GM21528 (cell line): ENCODE results near the gene STC2.
"Not testable (repeated sequence)": the region's sequence is repeated elsewhere in the genome, so short reads cannot be mapped to it uniquely, and the experiment has no call there.

Source experiments
- ATAC-seq: cut with Tn5 transposase; IDR thresholded peaks from one replicate; pipeline ENCODE4 v1.9.1; 2021; ENCODE audit warnings: mild to moderate bottlenecking, moderate library complexity; ENCODE audit not compliant: unreplicated experiment, low FRiP score

STC2 gene

GRCh38 chr5:173297813-173298212, 30.4 kb downstream of the STC2 start:
- ATAC-seq: no peak

GRCh38 chr5:173296737-173297676, 31.2 kb downstream of the STC2 start:
- no peak for ATAC-seq

DNA sequence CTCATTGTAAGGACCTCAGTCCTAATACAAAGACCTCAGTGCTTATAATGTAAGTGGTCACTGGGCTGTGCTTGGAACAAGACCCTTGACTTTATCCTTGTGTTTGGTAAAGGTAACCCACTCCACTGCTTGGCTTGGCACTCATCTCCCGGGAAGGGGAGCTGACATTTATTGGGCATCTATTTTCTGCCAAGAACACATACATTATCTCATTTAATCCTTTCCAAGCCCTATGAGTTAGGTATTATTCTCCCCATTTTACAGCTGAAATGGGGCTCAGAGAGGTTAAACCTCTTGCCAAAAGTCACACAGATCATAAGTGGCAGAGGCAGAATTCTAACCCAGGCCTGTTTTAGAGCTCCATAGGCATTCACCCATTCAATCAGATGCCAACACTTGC, 32.4 kb downstream of the STC2 start:
- ATAC-seq: no peak

- ATAC-seq: no peak
Measured at GRCh38 chr5:173294673-173295320, 33.4 kb downstream of the STC2 start.

- ATAC-seq: peak; percentile 75
Measured at GRCh38 chr5:173293817-173294672, 34.2 kb downstream of the STC2 start.

DNA sequence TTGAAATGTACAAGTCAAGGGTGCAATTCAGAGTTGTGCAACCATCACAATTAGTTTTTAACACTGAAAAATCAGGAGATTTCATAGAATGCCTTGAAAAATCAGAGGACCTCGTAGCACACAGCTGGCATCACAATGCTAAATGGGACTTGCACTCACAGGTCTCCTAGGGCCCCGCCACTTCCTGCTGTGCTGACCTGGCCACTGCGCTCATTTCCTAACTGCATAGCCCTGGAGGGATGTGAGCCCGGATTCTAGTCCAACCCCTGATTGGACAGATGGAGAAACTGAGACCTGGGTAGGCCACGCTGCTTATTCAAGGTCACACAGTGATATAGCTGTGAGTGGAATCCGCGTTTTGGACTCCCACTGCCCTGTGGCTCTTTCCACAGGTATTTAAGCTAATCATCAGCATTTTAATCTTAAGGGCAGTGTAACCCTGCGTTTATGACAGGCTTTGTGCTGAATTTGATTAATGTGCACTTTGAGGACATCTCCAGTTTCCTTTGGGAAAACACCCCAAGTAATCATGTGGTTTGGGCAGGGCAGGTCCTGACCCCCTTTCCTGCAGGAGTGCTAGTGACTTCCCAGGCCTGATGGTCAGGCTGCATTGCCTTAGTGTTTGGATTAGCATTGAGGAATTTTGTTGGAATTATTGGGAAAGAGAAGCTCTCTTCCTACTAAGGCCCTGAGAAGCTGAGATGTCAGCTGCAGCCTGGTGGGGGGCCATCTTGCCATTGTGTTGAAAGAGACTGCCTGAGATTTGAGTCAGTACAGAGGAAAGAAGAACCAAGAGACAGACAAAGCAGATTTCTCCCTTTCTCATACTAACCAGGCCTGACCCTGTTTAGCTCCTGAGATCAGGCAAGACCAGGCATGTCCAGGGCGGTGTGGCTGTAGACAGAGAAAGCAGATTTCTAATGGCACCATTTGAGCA, 36.2 kb downstream of the STC2 start:
- no peak for ATAC-seq

GRCh38 chr5:173290477-173291131, 37.6 kb downstream of the STC2 start:
- no peak for ATAC-seq

GRCh38 chr5:173289372-173289771, 38.8 kb downstream of the STC2 start:
- ATAC-seq: no peak

GRCh38 chr5:173288632-173289031, 39.6 kb downstream of the STC2 start:
- no peak for ATAC-seq

GRCh38 chr5:173287086-173287485, 41.1 kb downstream of the STC2 start:
- no peak for ATAC-seq

GRCh38 chr5:173284343-173284958, 43.8 kb downstream of the STC2 start:
- ATAC-seq: not testable (repeated sequence)

- peak; percentile 78 for ATAC-seq
Measured at GRCh38 chr5:173283318-173284288, 44.6 kb downstream of the STC2 start.

- no peak for ATAC-seq
Measured at GRCh38 chr5:173282916-173283315, 45.3 kb downstream of the STC2 start.

DNA sequence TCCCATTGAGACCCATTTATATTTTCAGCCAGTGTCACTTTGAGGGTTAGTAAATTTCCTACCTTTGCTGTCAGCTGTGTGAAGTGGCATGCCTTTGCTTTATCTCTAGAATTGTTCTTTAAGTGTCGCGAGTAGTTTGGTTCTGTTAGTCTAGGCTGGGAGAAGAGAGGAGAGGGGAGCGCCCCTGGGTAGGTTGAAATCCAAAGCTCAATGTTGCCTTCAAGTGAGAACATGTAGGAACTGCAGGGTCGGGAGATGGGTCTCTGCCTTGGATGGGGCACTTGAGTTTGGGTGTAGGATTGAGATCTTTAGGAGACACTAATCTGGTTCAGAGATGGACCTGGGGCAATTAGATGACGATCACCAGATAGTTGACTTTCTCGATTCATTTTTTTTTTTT, 46.3 kb downstream of the STC2 start:
- no peak for ATAC-seq

GRCh38 chr5:173279166-173279565, 49.0 kb downstream of the STC2 start:
- ATAC-seq: no peak

DNA sequence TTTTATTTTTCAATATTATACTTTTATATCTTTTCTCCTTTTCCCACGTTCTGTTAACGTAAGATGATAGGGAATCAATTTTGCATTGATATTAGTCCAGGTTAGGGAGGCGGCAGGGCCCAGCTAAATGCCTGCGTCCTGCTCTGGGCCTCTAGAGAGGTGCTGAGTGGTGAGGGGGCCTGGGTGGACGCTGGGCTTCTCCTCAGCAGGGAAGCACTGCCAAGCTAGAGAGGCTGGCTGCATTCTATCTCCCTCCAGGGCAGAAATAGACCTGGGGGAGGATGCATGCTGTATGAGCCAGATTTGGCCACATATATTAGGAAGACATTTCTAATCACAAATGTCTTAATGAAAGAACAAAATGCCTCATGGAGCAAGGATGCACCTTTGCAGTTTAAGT, 49.6 kb downstream of the STC2 start:
- ATAC-seq: no peak

DNA sequence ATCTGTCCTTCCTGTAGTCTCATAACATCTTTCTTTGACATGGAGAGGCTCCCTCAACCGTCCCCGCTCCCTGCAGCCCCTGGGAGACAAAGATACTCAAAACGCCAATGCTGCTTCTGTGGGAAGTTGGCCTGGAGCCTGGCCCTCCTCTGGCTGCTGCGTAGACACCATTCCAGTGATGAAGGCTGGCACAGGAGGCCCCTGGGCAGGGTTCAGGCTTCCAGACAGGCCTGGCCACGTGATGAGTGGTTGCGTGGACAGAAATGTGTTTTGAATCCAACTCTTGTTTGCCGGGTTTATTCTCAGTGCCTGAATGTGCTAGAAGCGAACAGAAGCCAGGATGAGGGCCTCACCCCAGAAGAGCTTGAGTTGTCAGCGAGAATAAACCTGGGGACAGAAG, 50.0 kb downstream of the STC2 start:
- ATAC-seq: no peak

DNA sequence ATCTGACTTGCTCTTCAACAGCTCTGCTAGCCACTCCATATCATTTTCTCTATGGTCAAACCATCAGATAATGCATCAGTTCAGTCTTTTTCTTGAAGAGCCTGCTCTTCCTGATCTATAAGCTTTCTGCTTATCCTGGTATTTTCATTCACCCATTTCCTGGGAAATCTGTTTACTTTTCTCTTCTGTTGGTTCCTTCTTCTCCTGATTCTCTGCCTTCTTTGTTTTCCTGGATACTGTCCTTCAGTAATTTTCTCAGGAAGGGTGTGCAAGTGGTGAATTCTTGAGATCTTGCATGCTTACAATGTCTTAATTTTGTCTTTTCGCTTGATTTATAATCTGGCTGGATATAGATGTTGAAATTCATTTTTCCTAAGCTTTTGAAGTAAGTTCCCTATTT, 53.4 kb downstream of the STC2 start:
- no peak for ATAC-seq
